Stimulated activated CD8-positive, alpha-beta memory T cell treated with anti-CD3 and anti-CD28 coated beads, Interleukin-4, amount 100 ng/mL, for 48 hours (primary cell): ENCODE results near the gene ARPC1B.
A peak's percentile ranks its signal among the peaks of the same experiment; 100 is the strongest.
"Not testable (repeated sequence)": the region's sequence is repeated elsewhere in the genome, so short reads cannot be mapped to it uniquely, and the experiment has no call there.

Experiments
- DNase-seq: peaks from one replicate; pipeline ENCODE4 v3.0.0-alpha.2; 2020

ARPC1B gene

GRCh38 chr7:99369767-99370391 lies 4.7 kb upstream of the ARPC1B start:
- no peak for DNase-seq

GRCh38 chr7:99371376-99371920 lies 3.1 kb upstream of the ARPC1B start:
- no peak for DNase-seq

GRCh38 chr7:99372275-99373090 lies 2.0 kb upstream of the ARPC1B start:
- DNase-seq: no peak

GRCh38 chr7:99373091-99374066 lies 1.2 kb upstream of the ARPC1B start:
- DNase-seq: no peak

GRCh38 chr7:99375070-99375807 lies 709 bp downstream of the ARPC1B start:
- DNase-seq: peak; percentile 77

DNA sequence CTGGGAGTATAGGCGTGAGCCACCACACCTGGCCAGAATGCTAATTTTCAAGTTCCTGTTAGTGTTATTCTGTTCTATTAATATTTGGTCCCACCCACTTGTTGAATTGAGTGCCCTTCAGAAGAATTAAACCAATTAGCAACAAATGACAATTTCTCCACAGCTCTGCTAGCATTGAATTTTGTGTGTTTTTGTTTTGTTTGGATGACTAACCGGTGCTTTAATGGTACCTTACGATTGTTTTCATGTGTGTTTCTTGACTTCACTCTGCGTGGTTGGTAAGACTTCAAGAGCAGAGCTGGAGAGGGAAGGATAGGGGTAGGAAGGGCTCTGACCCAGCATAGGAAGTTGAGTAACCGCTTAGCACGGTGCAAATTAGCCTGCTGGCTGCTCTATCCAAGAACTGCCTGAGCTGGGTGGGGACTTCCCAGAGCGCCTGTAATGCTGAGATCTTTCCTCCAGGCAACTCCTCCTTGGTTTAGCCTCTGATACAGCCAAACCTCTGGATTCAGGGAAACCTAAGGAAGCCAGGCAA lies 4.6 kb downstream of the ARPC1B start:
- peak; percentile 62 for DNase-seq

GRCh38 chr7:99379693-99380031 lies 5.1 kb downstream of the ARPC1B start:
- not testable (repeated sequence) for DNase-seq

GRCh38 chr7:99380032-99380822 lies 5.7 kb downstream of the ARPC1B start:
- DNase-seq: peak; percentile 61

GRCh38 chr7:99380823-99381663 lies 6.5 kb downstream of the ARPC1B start:
- DNase-seq: peak; percentile 89

DNA sequence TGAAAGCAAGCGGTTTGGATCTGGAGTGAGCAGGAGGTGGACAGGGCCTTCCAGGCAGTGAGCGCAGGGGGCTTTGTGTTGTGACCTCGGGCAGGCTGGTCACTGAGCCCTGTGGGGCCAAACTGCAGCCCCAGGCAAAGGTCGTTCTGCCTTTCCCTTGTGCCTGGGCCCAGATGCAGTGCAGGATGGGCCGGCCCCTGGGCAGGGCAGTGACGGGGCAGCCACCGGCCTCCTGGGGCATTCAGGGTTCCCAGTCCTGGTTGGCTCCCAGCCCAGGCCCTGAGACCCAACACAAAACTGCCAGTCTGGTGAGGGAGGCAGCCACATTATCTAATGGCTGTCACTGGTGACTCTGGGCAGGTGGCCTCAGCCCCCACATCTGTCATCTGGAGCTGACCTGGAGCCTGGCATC lies 7.1 kb downstream of the ARPC1B start:
- DNase-seq: no peak

GRCh38 chr7:99383203-99383602 lies 8.7 kb downstream of the ARPC1B start:
- DNase-seq: no peak

DNA sequence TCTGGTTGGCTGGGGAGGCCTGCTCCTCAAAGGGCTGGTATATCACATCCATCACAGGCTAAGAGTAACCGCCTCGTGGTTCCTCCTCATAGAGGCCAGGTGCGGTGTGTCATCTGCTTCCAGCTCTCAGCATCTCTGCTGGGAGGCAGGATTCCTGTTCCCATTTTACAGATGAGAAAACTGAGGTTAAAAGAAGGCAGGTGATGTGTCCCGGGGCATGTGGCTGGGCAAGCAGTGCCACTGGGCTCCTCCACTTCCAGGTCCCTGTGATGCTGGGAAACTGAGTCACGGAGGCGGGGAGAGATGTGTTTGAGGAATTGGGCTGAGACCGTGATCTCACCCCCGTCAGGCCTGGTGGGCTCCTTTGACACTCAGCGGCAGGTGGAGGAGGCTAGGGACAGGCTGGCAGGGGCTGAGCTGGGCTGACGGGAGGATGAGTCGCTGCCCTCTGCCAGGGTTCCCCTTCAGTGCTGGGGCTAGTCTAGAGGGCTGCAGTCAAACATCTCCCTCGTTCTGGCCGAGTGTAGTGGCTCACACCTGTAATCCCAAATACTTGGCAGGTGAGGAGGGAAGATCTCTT lies 9.4 kb downstream of the ARPC1B start:
- no peak for DNase-seq

- DNase-seq: no peak
Measured at GRCh38 chr7:99384523-99384922, 10.0 kb downstream of the ARPC1B start.

- no peak for DNase-seq
Measured at GRCh38 chr7:99385564-99385963, 11.0 kb downstream of the ARPC1B start.

DNA sequence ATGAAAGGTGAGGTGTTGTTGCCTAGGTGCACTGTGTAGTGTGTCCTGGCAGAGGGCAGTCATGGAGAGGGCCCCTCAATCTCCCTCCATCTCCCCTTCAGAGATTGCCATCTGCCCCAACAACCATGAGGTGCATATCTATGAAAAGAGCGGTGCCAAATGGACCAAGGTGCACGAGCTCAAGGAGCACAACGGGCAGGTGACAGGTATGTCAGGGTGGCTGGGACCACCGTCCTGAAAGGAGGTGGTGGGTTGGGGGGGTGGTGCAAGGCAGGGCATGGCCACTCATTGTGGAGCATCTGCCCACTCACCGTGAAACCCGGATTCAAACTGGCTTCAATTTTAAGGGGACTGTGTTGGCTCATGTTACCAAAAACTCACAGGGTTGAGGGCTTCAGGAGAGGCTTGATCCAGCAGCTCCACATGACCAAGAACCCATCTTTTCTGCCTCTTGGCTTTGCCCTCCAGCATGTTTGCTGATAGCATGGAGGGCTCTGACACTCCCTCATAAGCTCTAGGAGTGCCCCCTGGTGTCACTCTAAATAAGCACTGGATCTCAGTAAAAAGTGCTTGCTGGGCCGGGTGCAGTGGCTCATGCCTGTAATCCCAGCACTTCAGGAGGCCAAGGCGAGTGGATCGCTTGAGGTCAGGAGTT lies 12.2 kb downstream of the ARPC1B start:
- DNase-seq: no peak

DNA sequence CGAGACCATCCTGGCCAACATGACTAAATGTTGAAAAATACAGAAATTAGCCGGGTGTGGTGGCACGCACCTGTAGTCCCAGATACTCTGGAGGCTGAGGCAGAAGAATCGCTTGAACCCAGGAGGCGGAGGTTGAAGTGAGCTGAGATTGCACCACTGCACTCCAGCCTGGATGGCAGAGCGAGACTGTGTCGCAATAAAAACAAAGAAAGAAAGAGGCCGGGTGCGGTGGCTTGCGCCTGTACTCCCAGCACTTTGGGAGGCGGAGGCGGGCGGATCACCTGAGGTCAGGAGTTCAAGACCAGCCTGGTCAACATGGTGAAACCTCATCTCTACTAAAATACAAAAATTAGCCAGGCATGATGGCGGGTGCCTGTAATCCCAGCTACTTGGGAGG lies 12.7 kb downstream of the ARPC1B start:
- not testable (repeated sequence) for DNase-seq

DNA sequence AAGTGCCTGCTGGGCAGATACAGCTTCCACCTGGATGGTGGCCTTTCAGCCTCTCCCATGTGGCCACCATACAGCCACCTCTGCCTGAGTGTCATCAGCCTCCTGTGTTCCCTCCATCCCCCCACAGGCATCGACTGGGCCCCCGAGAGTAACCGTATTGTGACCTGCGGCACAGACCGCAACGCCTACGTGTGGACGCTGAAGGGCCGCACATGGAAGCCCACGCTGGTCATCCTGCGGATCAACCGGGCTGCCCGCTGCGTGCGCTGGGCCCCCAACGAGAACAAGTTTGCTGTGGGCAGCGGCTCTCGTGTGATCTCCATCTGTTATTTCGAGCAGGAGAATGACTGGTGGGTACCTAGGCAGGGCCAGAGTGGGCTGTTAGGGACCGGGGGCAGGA lies 13.4 kb downstream of the ARPC1B start:
- no peak for DNase-seq

GRCh38 chr7:99389772-99390171 lies 15.2 kb downstream of the ARPC1B start:
- DNase-seq: no peak

DNA sequence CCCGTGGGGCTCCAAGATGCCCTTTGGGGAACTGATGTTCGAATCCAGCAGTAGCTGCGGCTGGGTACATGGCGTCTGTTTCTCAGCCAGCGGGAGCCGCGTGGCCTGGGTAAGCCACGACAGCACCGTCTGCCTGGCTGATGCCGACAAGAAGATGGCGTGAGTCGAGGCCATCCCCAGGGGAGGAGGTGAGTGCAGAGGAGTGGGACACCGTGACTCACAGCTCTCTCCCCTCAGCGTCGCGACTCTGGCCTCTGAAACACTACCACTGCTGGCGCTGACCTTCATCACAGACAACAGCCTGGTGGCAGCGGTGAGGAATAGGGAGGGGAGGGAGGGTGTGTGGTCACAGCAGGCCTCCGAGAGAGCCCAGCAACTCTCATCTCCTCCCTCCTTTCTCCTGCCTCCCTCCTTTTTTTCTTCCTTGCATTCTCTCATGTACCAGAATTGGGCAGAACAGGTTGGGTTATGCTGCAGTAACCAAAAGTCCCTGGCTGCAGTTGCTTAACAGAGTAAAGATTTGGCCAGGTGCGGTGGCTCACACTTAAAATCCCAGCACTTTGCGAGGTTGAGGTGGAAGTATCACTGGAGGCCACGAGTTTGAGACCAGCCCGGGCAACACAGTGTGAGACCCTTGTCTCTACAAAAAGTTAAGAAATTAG lies 16.5 kb downstream of the ARPC1B start:
- no peak for DNase-seq
